B cell (primary cell): ENCODE results near the gene CCDC14. TPM values are rescaled to one million over a fixed set of nuclear protein-coding genes. Genes with fewer than 3 reads are reported as not detected.

Experiments used
- ATAC-seq: fragments of 200-7000 bp; cut with Tn5 transposase; one replicate; pipeline ENCODE4 v1.10.0; 2021; ENCODE audit warnings: low read depth, mild to moderate bottlenecking, moderate number of reproducible peaks, moderate library complexity
- CTCF ChIA-PET: fragments of 350-600 bp; sonication (Branson Sonifier 250); formaldehyde crosslinking; loops from one replicate; lab custom pipeline; 2021; ENCODE audit warnings: antibody characterized with exemption, inconsistent platforms; lab: Charles Lee
- POLR2A ChIA-PET: fragments of 350-600 bp; sonication (Branson Sonifier 250); formaldehyde crosslinking; loops from one replicate; lab custom pipeline; 2021; ENCODE audit warnings: antibody characterized with exemption; lab: Charles Lee
- DNase-seq: peaks from one replicate; pipeline ENCODE4 v3.0.0; 2013
- H2AFZ ChIP-seq: 2 replicates; pipeline ENCODE4 v1.6.1; 2012; ENCODE audit warnings: mild to moderate bottlenecking, low read depth, low read length; ENCODE audit not compliant: insufficient read depth, poor library complexity, severe bottlenecking
- H3K27ac ChIP-seq, 2 donors: 1 replicate in 1 of 2; 2 replicates in 1 of 2; pipeline ENCODE4 v1.5.1; 2012 to 2013; ENCODE audit warnings: low read length in 2 of 2, mild to moderate bottlenecking in 2 of 2, moderate library complexity in 1 of 2
- H3K27me3 ChIP-seq, 4 experiments: fragments of 200-600 bp in 1 of 4; sonication (generic) in 1 of 4; replicated peaks in 1 of 4; 1 replicate in 2 of 4; 2 replicates in 2 of 4; pipeline versions ENCODE4 v1.6.1 to v1.7.0; 2013 to 2016; ENCODE audit warnings: low read length in 3 of 4, mild to moderate bottlenecking in 2 of 4, mixed read lengths in 1 of 4, moderate library complexity in 1 of 4; ENCODE audit not compliant: insufficient read depth in 4 of 4, control insufficient read depth in 3 of 4; ENCODE audit errors: control extremely low read depth in 1 of 4
- H3K36me3 ChIP-seq, 2 experiments: replicated peaks in 1 of 2; 1 replicate in 1 of 2; 2 replicates in 1 of 2; pipeline versions ENCODE4 v1.6.1 to v1.7.1; 2013; ENCODE audit warnings: low read length in 1 of 2; ENCODE audit not compliant: insufficient read depth in 2 of 2, control insufficient read depth in 1 of 2; ENCODE audit errors: control extremely low read depth in 1 of 2, extremely low read depth in 1 of 2
- H3K4me1 ChIP-seq, 2 donors: fragments of 200-600 bp in 1 of 2; sonication (generic) in 1 of 2; 1 replicate in 1 of 2; 2 replicates in 1 of 2; pipeline versions ENCODE4 v1.5.1 to v1.6.1; 2013 to 2017; ENCODE audit warnings: low read length in 2 of 2; ENCODE audit not compliant: control insufficient read depth in 2 of 2, insufficient read depth in 2 of 2
- H3K4me2 ChIP-seq: replicated peaks from 2 replicates; pipeline ENCODE3; 2012; ENCODE audit warnings: mild to moderate bottlenecking, low read depth, low read length; ENCODE audit not compliant: poor library complexity, severe bottlenecking
- H3K4me3 ChIP-seq, 5 experiments: fragments of 200-600 bp in 1 of 5; sonication (generic) in 1 of 5; 1 replicate in 3 of 5; 2 replicates in 2 of 5; pipeline versions ENCODE4 v1.5.1 to v1.7.0; 2011 to 2016; ENCODE audit warnings: low read length in 4 of 5, mild to moderate bottlenecking in 4 of 5, low read depth in 2 of 5, control low read depth in 1 of 5, moderate library complexity in 1 of 5; ENCODE audit not compliant: insufficient read depth in 1 of 5; ENCODE audit errors: control extremely low read depth in 1 of 5, extremely low read depth in 1 of 5
- H3K79me2 ChIP-seq: fragments of 200-600 bp; sonication (generic); one replicate; pipeline ENCODE4 v1.6.0; 2016; ENCODE audit warnings: low read length; ENCODE audit not compliant: control insufficient read depth, insufficient read depth
- H3K9ac ChIP-seq: fragments of 200-600 bp; sonication (generic); 2 replicates; pipeline ENCODE4 v1.6.1; 2017; ENCODE audit warnings: mild to moderate bottlenecking, low read length, moderate library complexity
- H3K9me3 ChIP-seq, 3 donors: one replicate each; pipeline versions ENCODE4 v1.6.1 to v1.7.1; 2013; ENCODE audit warnings: low read length in 2 of 3; ENCODE audit not compliant: control insufficient read depth in 2 of 3, insufficient read depth in 1 of 3; ENCODE audit errors: control extremely low read depth in 1 of 3
- H4K20me1 ChIP-seq: 2 replicates; pipeline ENCODE4 v1.6.0; 2012; ENCODE audit warnings: mild to moderate bottlenecking, low read length; ENCODE audit not compliant: insufficient read depth, control insufficient read depth, poor library complexity, severe bottlenecking
- H3K27ac Mint-ChIP-seq: one replicate; pipeline ENCODE4 v1.8.0; 2021; ENCODE audit warnings: mixed read lengths
- H3K27me3 Mint-ChIP-seq: one replicate; pipeline ENCODE4 v1.8.0; 2021; ENCODE audit warnings: mixed read lengths
- H3K4me1 Mint-ChIP-seq: one replicate; pipeline ENCODE4 v1.8.0; 2021; ENCODE audit warnings: mixed read lengths
- H3K4me3 Mint-ChIP-seq: one replicate; pipeline ENCODE4 v1.8.0; 2021; ENCODE audit warnings: mixed read lengths
- H3K9me3 Mint-ChIP-seq: one replicate; pipeline ENCODE4 v1.8.0; 2022; ENCODE audit warnings: mixed read lengths; ENCODE audit not compliant: insufficient read depth
- EZH2 ChIP-seq: IDR thresholded peaks from 2 replicates; pipeline ENCODE4 v1.6.1; 2012; ENCODE audit warnings: borderline replicate concordance, low read depth, mild to moderate bottlenecking, moderate library complexity, low read length; ENCODE audit not compliant: insufficient read depth, poor library complexity, severe bottlenecking
- WGBS: methylation state at CpG from one replicate; pipeline ENCODE4 v1.1.5; 2013; ENCODE audit warnings: missing lambda C conversion rate; ENCODE audit not compliant: insufficient coverage; 5-methylcytosine and 5-hydroxymethylcytosine counted together
- intact Hi-C: fragments of 100-400 bp; cut with micrococcal nuclease; formaldehyde crosslinking; loops from one replicate; pipeline ENCODE4 v1.10.0; 2022
- polyA plus RNA-seq: library from polyadenylated mRNA; depleted of rRNA; stranded (reverse); fragments of >200 nt; gene quantifications from 2 replicates; pipeline ENCODE4 v1.2.3, GENCODE V29; 2012
- total RNA-seq, 2 donors: library from RNA; stranded (reverse); fragments of 120-200 nt in 1 of 2; gene quantifications; 1 replicate in 1 of 2; 2 replicates in 1 of 2; pipeline versions ENCODE4 v1.2.3 to v1.2.4, GENCODE V29; 2013 to 2022
- TF ChIP-seq, protein P1 (sequence below): fragments of 200-600 bp; IDR thresholded peaks from one replicate; pipeline ENCODE4 v1.8.0; 2022; ENCODE audit warnings: antibody characterized with exemption, mild to moderate bottlenecking

CCDC14 gene
- total and polyA plus RNA-seq, 2 donors (not counting 1 experiment from before 2014, with no cell fraction given) = 35.3 to 54.2 TPM

- no peaks in the 10 kb centered on the region for H3K4me1 ChIP-seq
- no peak overlapping the region for H3K27ac ChIP-seq
- CTCF ChIA-PET = no interaction called here
- TF ChIP-seq, protein P1, sequence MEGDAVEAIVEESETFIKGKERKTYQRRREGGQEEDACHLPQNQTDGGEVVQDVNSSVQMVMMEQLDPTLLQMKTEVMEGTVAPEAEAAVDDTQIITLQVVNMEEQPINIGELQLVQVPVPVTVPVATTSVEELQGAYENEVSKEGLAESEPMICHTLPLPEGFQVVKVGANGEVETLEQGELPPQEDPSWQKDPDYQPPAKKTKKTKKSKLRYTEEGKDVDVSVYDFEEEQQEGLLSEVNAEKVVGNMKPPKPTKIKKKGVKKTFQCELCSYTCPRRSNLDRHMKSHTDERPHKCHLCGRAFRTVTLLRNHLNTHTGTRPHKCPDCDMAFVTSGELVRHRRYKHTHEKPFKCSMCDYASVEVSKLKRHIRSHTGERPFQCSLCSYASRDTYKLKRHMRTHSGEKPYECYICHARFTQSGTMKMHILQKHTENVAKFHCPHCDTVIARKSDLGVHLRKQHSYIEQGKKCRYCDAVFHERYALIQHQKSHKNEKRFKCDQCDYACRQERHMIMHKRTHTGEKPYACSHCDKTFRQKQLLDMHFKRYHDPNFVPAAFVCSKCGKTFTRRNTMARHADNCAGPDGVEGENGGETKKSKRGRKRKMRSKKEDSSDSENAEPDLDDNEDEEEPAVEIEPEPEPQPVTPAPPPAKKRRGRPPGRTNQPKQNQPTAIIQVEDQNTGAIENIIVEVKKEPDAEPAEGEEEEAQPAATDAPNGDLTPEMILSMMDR = no peak
- no peak for TF ChIP-seq EZH2
- H3K9me3 ChIP-seq = no peaks in the 10 kb centered on the region
- no peak for DNase-seq
- no peaks in the 10 kb centered on the region for H3K9me3 Mint-ChIP-seq
- no peaks in the 10 kb centered on the region for H4K20me1 ChIP-seq
- H3K4me1 Mint-ChIP-seq = no peaks in the 10 kb centered on the region
- H3K4me3 Mint-ChIP-seq = no peak overlapping the region
- ATAC-seq = no peak
- H3K9ac ChIP-seq = no peak overlapping the region
- POLR2A ChIA-PET = no interaction called here
- peaks cover 8 to 23% of the 10 kb centered on the region in 2 experiments for H3K36me3 ChIP-seq
- no peaks in the 10 kb centered on the region for H3K27me3 ChIP-seq
- intact Hi-C loops = no loop called here
- no peaks in the 10 kb centered on the region for H3K27me3 Mint-ChIP-seq
- H3K4me2 ChIP-seq = no peak overlapping the region
- no peak overlapping the region for H2AFZ ChIP-seq
- no peak overlapping the region for H3K27ac Mint-ChIP-seq
- H3K79me2 ChIP-seq = no peaks in the 10 kb centered on the region
- H3K4me3 ChIP-seq = no peak overlapping the region
These were observed 13.5 kb downstream of the CCDC14 start for GRCh38 chr3:123947482-123947881.

- ChIA-PET CTCF (interaction anchor here (1.1 to 1.2 kb wide), 3 partner anchors 38 to 138 kb away, joined by 3 to 6 read pairs (median 5); partner anchors contain the start of gene KALRN), POLR2A (no interaction called here)
- TF ChIP-seq, protein P1 = no peak
- TF ChIP-seq EZH2 = no peak
- Mint-ChIP-seq H3K27ac (no peak overlapping the region), H3K4me1 (no peaks in the 10 kb centered on the region), H3K27me3 (no peaks in the 10 kb centered on the region), H3K4me3 (no peak overlapping the region), H3K9me3 (no peaks in the 10 kb centered on the region)
- H4K20me1 ChIP-seq = no peaks in the 10 kb centered on the region
- H3K4me2 ChIP-seq = no peak overlapping the region
- H3K9ac ChIP-seq = no peak overlapping the region
- DNase-seq (no peak), ATAC-seq (no peak)
- H3K36me3 ChIP-seq = peaks cover 4 to 9% of the 10 kb centered on the region in 2 experiments
- WGBS = no CpG with 5 or more reads among the region's 1 CpG
- no peaks in the 10 kb centered on the region for H3K9me3 ChIP-seq
- H3K27ac ChIP-seq = no peak overlapping the region
- H3K79me2 ChIP-seq = no peaks in the 10 kb centered on the region
- intact Hi-C loops = no loop called here
- no peaks in the 10 kb centered on the region for H3K4me1 ChIP-seq
- no peak overlapping the region for H2AFZ ChIP-seq
- H3K27me3 ChIP-seq = no peaks in the 10 kb centered on the region
- no peak overlapping the region for H3K4me3 ChIP-seq
These were observed 19.5 kb downstream of the CCDC14 start for GRCh38 chr3:123941542-123941941.
